ENCODE measurements around the gene KIF19.

The KIF19 gene

GRCh38 chr17:74380086-74380958 lies 54.3 kb downstream of the KIF19 start:
- no peak overlapping the region for H3K4me3 ChIP-seq (replicated peaks; ENCODE audit: low read depth, low read length)
- DNase-seq (ENCODE audit: extremely low read depth, insufficient read length), result no peak
- no peak for TF ChIP-seq CTCF (IDR thresholded peaks at IDR 0.05; ENCODE audit: insufficient read depth, low read length, poor library complexity, severe bottlenecking)
- no peaks in the 10 kb centered on the region for H3K36me3 ChIP-seq (ENCODE audit: control insufficient read depth, insufficient read depth, low read length)
- H3K27me3 ChIP-seq (replicated peaks; ENCODE audit: control insufficient read depth, insufficient read depth, low read length), result no peaks in the 10 kb centered on the region; the same call in 1 of the 2 replicates

DNA sequence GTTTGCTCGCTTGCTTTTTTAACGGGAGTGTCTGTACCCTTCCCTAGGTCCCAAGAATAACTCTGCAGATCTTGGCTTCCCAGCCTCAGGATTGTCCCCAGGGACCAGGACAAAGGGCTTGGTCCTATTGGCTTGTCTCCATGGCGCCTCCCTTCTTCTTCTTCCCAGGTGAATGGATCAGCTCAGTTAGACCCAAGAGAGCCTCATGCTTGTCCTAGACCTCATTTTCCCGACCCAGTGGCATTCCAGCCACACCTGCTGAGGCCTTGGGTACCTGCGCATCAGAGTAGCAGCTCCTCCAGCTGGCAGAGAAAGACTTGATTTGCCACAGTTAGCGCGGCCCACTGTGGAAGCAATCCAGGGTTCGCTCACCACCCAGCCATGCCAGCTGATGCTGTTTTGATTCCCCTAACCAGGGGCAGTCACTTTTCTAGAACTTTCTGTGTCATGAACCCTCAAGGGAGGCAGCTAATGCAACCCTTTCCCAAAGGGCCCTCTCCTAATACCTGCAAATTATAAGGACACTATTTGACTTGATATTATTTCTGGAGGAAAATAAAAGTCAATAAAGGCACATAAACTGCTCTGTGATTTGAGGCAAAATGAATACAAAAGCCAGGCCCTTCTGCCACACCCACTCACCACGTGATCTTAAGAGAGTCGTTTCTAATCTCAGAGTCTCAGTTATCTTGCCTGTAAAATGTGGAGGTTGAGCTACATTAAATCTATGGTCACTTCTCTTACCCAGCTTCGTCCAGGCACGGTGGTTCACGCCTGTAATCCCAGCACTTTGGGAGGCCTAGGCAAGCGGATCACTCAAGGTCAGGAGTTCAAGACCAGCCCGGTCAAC lies 55.2 kb downstream of the KIF19 start:
- H3K36me3 ChIP-seq (ENCODE audit: control insufficient read depth, insufficient read depth, low read length), result no peaks in the 10 kb centered on the region
- DNase-seq (ENCODE audit: extremely low read depth, insufficient read length), result no peak
- no peak for TF ChIP-seq CTCF (IDR thresholded peaks at IDR 0.05; ENCODE audit: insufficient read depth, low read length, poor library complexity, severe bottlenecking)
- H3K27me3 ChIP-seq (replicated peaks; ENCODE audit: control insufficient read depth, insufficient read depth, low read length), result no peaks in the 10 kb centered on the region; the same call in 1 of the 2 replicates
- H3K4me3 ChIP-seq (replicated peaks; ENCODE audit: low read depth, low read length), result no peak overlapping the region

DNA sequence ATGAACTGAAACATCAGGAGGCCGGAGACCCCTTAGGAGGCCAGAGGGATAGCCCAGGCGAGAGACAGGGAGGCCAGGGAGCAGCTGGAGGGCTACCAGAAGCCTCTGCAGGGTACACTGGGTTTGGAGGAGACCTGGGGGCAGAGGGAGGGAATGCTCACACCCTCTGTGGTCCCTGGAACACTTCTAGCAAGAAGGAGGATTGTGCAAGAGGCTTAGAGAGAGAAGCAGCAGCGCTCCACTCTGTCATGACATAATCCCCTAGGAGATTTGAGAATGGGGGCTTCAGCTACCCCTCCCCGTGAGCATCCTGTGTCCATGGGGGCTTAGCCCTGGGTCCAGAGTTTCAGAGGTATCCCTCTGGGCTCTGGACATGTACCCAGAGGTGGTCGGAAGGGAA lies 57.1 kb downstream of the KIF19 start:
- Histone ChIP-seq H3K27me3 (replicated peaks; ENCODE audit: control insufficient read depth, insufficient read depth, low read length) (no peaks in the 10 kb centered on the region; the same call in 1 of the 2 replicates), H3K4me3 (replicated peaks; ENCODE audit: low read depth, low read length) (no peak overlapping the region), H3K36me3 (ENCODE audit: control insufficient read depth, insufficient read depth, low read length) (no peaks in the 10 kb centered on the region)
- DNase-seq (ENCODE audit: extremely low read depth, insufficient read length), result no peak
- no peak for TF ChIP-seq CTCF (IDR thresholded peaks at IDR 0.05; ENCODE audit: insufficient read depth, low read length, poor library complexity, severe bottlenecking)

DNA sequence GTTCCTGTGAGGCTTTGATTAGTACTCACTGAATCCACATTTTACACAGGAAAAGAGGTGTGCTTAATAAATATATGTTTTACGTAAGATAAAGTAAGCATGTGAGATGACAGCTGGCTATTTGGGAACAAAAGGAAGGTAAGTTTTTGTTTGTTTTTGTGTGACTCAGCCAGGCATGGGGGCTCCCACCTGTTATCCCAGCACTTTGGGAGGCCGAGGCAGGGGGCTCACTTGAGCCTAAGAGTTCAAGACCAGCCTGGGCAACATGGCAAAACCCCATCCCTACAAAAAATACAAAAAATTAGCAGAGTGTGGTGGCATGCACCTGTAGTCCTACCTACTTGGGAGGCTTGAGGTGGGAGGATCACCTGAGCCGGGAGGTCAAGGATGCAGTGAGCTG lies 59.2 kb downstream of the KIF19 start:
- TF ChIP-seq CTCF (IDR thresholded peaks at IDR 0.05; ENCODE audit: insufficient read depth, low read length, poor library complexity, severe bottlenecking), result no peak
- H3K36me3 ChIP-seq (ENCODE audit: control insufficient read depth, insufficient read depth, low read length), result no peaks in the 10 kb centered on the region
- no peaks in the 10 kb centered on the region; the same call in 1 of the 2 replicates for H3K27me3 ChIP-seq (replicated peaks; ENCODE audit: control insufficient read depth, insufficient read depth, low read length)
- no peak for DNase-seq (ENCODE audit: extremely low read depth, insufficient read length)
- H3K4me3 ChIP-seq (replicated peaks; ENCODE audit: low read depth, low read length), result no peak overlapping the region

DNA sequence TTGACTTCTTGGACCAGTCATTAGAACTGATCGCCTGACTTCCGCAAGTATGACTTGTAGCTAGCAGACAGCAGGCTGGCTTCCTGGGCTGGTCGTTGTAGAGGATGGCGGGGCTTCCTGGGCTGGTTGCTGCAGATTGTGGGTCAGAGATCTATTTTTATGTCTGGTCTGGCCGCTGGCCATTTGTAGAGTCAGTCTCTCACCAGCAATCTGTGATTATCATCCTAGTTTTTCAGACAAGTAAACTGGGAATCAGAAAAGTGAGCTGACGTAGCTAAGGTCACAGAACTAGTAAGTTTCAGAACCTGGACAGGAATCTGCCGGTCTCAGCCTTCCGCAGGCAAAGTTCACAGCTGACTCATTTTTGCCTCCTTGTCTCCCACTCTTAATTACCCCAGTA lies 60.4 kb downstream of the KIF19 start:
- no peak for DNase-seq (ENCODE audit: extremely low read depth, insufficient read length)
- H3K4me3 ChIP-seq (replicated peaks; ENCODE audit: low read depth, low read length), result no peak overlapping the region
- no peaks in the 10 kb centered on the region; the same call in 1 of the 2 replicates for H3K27me3 ChIP-seq (replicated peaks; ENCODE audit: control insufficient read depth, insufficient read depth, low read length)
- TF ChIP-seq CTCF (IDR thresholded peaks at IDR 0.05; ENCODE audit: insufficient read depth, low read length, poor library complexity, severe bottlenecking), result no peak
- no peaks in the 10 kb centered on the region for H3K36me3 ChIP-seq (ENCODE audit: control insufficient read depth, insufficient read depth, low read length)
